Measurements from ENCODE around the gene RUNX1. TPM values are rescaled to one million over a fixed set of nuclear protein-coding genes. Genes with fewer than 3 reads are reported as not detected.

RUNX1 gene
- polyA plus RNA-seq, 1 of the 3 experiments (the other 2 are of a cell fraction), result 17.1 TPM

- Histone ChIP-seq H2AFZ (ENCODE audit: low read depth) (no peak overlapping the region), H4K20me1 (ENCODE audit: insufficient read depth) (no peaks in the 10 kb centered on the region), H3K79me2 (ENCODE audit: insufficient read depth) (no peaks in the 10 kb centered on the region), H3K9me3 (no peaks in the 10 kb centered on the region), H3K4me2 (no peak overlapping the region), H3K4me1 (ENCODE audit: control insufficient read depth in 1 of 2, insufficient read depth in 2 of 2, low read depth in 1 of 2, low read length in 1 of 2) (no peaks in the 10 kb centered on the region), H3K9ac (no peak overlapping the region), H3K27me3 (ENCODE audit: insufficient read depth) (no peaks in the 10 kb centered on the region), H3K9me2 (no peaks in the 10 kb centered on the region), H3K36me3 (replicated peaks in 1 of 2; ENCODE audit: control insufficient read depth in 1 of 2, insufficient read depth in 2 of 2, low read length in 1 of 2) (no peaks in the 10 kb centered on the region), H3K27ac (ENCODE audit: low read depth in 2 of 2, low read length in 1 of 2) (no peak overlapping the region), H3F3A (replicated peaks; ENCODE audit: insufficient read depth) (peaks cover 5% of the 10 kb centered on the region), H3K4me3 (ENCODE audit: low read depth in 2 of 2, low read length in 1 of 2) (no peak overlapping the region)
- DNase-seq, result no peak
- TF ChIP-seq USF2 (IDR thresholded peaks at IDR 0.05; ENCODE audit: borderline replicate concordance, low read depth, low read length) (no peak), MXI1 (IDR thresholded peaks at IDR 0.05; ENCODE audit: low read depth, low read length) (no peak), REST (IDR thresholded peaks at IDR 0.05; ENCODE audit: low read depth, low read length) (no peak), ELF1 (IDR thresholded peaks at IDR 0.05) (no peak), YY1 (IDR thresholded peaks at IDR 0.05; ENCODE audit: low read depth) (no peak), IRF3 (IDR thresholded peaks at IDR 0.05; ENCODE audit: low read depth, low read length) (no peak), EZH2phosphoT487 (IDR thresholded peaks at IDR 0.05; ENCODE audit: borderline replicate concordance, low read depth) (no peak), RXRA (IDR thresholded peaks at IDR 0.05; ENCODE audit: borderline replicate concordance, low read depth) (no peak), ZBTB33 (IDR thresholded peaks at IDR 0.05; ENCODE audit: borderline replicate concordance, low read depth) (no peak), MAX (IDR thresholded peaks at IDR 0.05; ENCODE audit: low read depth) (no peak), NRF1 (IDR thresholded peaks at IDR 0.05; ENCODE audit: low read depth, low read length) (no peak), SMC3 (IDR thresholded peaks at IDR 0.05; ENCODE audit: low read depth, low read length) (no peak), RCOR1 (IDR thresholded peaks at IDR 0.05; ENCODE audit: low read length) (no peak), USF1 (IDR thresholded peaks at IDR 0.05; ENCODE audit: borderline replicate concordance, low read depth) (no peak)
- ChIA-PET CTCF (no interaction called here), POLR2A (no interaction called here)
- 86% methylated on average over 4 of the region's 4 CpGs for WGBS (ENCODE audit: low lambda C conversion rate)
Measured at GRCh38 chr21:35007348-35007747, 41.8 kb downstream of the RUNX1 start.
